ENCODE data around the gene RBM27. TPM values are rescaled to one million over a fixed set of nuclear protein-coding genes. Genes with fewer than 3 reads are reported as not detected.

RBM27 gene
- total and polyA plus RNA-seq, 10 of the 15 experiments (the other 5 are each of a cell fraction or from before 2014, with no cell fraction given), result 5.8 to 33.9 (median 16.9) TPM

GRCh38 chr5:146206257-146206656, 2.9 kb downstream of the RBM27 start:
- H3K79me2 ChIP-seq (ENCODE audit: control insufficient read depth, insufficient read depth, low read length), result peaks cover 72% of the 10 kb centered on the region
- H3K4me1 ChIP-seq (ENCODE audit: control insufficient read depth, insufficient read depth, low read length), result peaks cover 8% of the 10 kb centered on the region; the same call in 1 of the 2 replicates
- no TSS peak for BruUV-seq (replicated peaks)
- CTCF ChIA-PET, result interaction anchor here (0.7 to 1.4 kb wide), 3 partner anchors 22 to 116 kb away, joined by 3 to 5 read pairs (median 4); no protein-coding TSS in a partner anchor
- intact Hi-C loops (cut with micrococcal nuclease; ENCODE audit: unreplicated experiment), result no loop called here
- RAD21 ChIA-PET (ENCODE audit: unreplicated experiment), result interaction anchor here (1.5 kb wide), 1 partner anchor 33 kb away, joined by 6 read pairs; no protein-coding TSS in a partner anchor
- 0 out of 4 replicates have a peak, but pooled peaks cover 0 to 2% of the 10 kb centered on the region in 2 experiments for H3K36me3 ChIP-seq (ENCODE audit: control insufficient read depth in 2 of 2, insufficient read depth in 2 of 2, low read length in 1 of 2)
- in situ Hi-C loops (cut with MboI), result no loop called here
- no peak overlapping the region for H3K27ac ChIP-seq (ENCODE audit: control insufficient read depth, insufficient read depth)
- TF ChIP-seq ZBTB11 (CRISPR knock-in tag; IDR thresholded peaks at IDR 0.05) (no peak), JUNB (IDR thresholded peaks at IDR 0.05) (peak; percentile 83)
- H3K9ac ChIP-seq (ENCODE audit: control insufficient read depth, insufficient read depth, low read length), result no peak overlapping the region; the same call in none of the 2 replicates
- peak overlapping the region; percentile 75 for H3K4me2 ChIP-seq (ENCODE audit: control insufficient read depth, insufficient read depth)
- H3K27me3 ChIP-seq (replicated peaks in 1 of 2; ENCODE audit: control insufficient read depth in 2 of 2, insufficient read depth in 2 of 2, low read length in 1 of 2), result no peaks in the 10 kb centered on the region
- 0% methylated on average over 2 of the region's 2 CpGs for WGBS (ENCODE audit: insufficient coverage, insufficient replicate concordance, low lambda C conversion rate, missing lambda C conversion rate)
- H2AFZ ChIP-seq (ENCODE audit: control insufficient read depth, low read depth, low read length), result no peak overlapping the region
- POLR2A ChIA-PET, result interaction anchor here (0.7 to 2.6 kb wide), 5 partner anchors 11 to 160 kb away, joined by 3 to 9 read pairs (median 5); no protein-coding TSS in a partner anchor
- H4K20me1 ChIP-seq (ENCODE audit: control insufficient read depth, insufficient read depth), result no peaks in the 10 kb centered on the region
- H3K9me3 ChIP-seq (replicated peaks; ENCODE audit: control insufficient read depth, insufficient read depth, low read length), result no peaks in the 10 kb centered on the region; the same call in 2 of the 3 replicates
- DNase-seq (ENCODE audit: low read depth, low spot score) (no peak), FAIRE-seq (no peak), ATAC-seq (no peak)
- SMC1A ChIA-PET (ENCODE audit: uncharacterized antibody, unreplicated experiment), result interaction anchor here (0.6 to 1.5 kb wide), 5 partner anchors 8 to 1929 kb away, joined by 3 to 5 read pairs (median 3); no protein-coding TSS in a partner anchor
- H3K4me3 ChIP-seq, result peak overlapping the region; percentile 85
